HG02885 (cell line): ENCODE results near the gene SELENOS.

Experiments
- ATAC-seq: cut with Tn5 transposase; IDR thresholded peaks from one replicate; pipeline ENCODE4 v1.9.1; 2021; ENCODE audit warnings: mild to moderate bottlenecking; ENCODE audit not compliant: unreplicated experiment, poor library complexity

Gene SELENOS

DNA sequence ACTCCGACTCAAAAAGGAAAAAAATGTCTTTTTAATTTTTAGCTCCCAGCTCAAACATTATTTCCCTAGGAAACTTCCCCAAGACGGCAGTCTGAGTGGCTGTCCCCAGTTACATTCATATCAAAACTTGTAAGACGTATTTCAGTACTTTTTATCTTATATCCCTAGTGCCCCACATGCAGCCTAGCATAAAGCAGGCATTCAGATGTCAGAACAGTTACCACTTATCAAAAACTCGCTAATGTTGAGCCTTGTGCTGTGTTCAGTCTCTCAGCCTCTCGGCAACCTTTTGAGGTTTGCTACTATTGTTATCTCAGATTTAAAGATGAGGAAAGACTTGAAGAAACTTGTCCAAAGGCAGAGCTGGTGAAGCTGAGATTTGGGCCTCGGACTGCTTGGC is 6.6 kb upstream of the SELENOS start:
- ATAC-seq, result no peak

DNA sequence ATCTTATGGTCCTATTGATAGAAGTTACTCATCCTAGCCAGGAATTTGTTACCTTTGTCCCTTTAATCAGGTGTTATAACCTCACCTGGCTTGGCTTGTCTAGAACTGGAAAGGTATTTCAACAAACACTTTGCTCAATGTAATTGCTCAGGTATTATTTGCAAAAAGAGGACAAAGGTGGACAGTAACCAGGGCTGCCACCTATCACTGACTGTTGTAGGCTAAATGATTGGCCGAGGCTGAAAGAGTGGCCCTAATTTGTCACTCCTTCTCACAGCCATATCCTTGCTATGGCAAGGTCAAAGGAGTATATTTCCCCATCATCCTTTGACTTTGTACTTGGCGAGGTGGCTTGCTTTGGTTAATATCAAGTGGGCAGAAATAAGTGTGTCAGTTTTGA is 2.7 kb upstream of the SELENOS start:
- no peak for ATAC-seq

DNA sequence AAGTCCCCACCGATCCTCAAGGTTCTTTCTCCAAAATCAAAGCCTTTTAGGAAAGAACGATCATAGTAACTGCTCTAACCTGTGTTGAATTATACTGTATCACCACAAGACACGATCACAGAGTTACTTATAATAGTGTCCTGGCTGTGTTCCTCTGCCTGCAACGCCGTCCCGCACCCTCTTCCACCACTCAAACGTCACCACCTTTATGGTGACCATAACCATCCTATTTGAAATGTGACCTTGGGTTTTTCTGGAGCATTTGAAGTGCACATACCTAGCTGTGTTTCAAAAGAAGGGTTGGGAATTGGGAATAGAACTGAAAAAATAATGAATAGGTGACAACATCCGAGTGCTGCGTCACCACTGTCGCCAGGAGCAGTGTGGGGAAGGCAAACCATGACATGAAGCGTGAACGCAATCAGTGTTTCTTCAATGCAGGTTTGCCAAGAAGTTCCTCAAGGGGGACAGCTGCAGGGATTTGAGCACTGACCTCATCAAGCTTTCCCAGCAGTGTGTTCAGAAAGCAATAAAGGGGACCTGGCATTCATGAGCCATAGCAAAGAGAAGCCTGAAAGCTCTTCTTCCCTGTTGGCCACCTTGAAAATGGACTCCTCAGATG is 769 bp upstream of the SELENOS start:
- ATAC-seq, result no peak

DNA sequence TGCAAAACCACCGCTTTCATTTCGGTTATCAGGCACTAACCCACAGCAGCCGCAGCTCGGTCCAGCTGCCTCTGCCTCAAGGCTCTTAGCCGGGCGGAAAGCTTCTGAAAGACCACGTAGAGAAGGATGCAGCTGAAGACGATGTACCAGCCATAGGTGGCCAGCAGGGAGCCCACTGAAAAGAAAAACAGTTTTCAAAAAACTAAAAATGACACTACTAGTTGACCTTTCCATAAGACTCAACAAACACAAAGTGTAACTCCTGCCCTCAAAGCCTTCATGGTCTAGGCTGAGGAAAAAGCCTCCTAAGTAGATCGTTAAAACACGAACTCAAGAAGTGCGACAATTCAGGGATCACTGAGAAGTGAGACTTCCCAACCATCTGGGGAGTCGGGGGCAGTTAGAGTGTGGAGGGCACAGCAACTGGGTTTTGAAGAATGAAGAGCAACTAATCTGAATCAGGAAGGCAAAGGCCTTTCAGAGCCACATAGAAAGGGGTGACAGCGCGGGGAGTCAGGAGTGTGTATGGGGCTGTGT is 716 bp downstream of the SELENOS start:
- ATAC-seq, result peak; percentile 53

DNA sequence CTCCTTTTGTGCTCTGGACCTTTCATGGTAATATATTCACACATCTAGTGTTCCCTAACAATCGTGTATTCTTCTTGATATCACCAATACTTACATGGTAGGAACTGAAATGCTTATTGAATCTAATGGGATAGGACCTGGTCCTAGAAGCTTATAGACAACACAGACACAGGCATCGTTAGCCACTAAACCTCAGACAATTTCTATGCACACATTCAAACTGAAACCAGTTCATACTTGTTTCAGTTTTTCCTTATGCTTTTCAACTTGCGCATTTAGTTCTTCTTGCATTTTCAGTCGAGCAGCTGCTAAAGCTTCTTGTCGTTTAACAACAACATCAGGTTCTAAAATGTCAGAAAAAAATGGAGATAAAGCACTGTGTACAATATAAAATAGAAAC is 2.3 kb downstream of the SELENOS start:
- ATAC-seq, result peak; percentile 47

DNA sequence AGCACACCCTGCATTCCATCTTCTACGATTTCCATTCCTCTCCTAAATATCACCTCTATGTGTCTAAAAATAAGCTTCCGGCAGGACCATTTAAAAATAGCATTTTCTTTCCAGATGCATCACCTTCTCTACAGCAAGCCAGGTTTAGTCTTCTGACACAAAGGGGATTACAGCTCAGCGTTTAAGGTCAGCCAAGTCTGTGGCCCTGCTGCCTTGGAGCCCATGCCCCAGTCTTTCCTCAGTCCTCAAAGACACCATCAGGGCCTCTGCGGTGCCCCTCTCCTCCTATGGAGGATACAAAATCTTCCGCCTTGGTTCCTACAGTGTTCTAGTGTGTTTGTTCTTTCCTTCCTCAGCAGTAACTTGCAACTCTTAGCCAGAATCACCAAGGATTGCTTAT is 3.8 kb downstream of the SELENOS start:
- no peak for ATAC-seq

DNA sequence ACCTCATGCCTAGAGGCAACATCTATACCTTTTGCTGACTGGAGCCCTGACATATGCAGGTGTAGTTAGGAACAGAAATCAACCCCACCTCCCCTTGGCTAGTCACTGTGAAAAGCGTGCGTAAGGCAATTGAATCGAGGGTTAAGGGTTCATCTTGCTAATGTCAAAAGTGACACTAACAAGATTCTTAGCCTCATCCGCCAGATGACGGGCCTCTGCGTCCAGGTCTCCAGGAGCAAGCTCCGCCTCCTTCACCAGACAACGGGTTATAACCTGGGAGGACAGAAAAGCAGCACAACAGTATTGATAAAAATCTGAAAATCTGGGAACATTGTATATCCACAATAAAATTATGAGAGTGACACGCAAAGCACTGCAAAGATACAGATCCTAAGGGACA is 4.7 kb downstream of the SELENOS start:
- no peak for ATAC-seq

DNA sequence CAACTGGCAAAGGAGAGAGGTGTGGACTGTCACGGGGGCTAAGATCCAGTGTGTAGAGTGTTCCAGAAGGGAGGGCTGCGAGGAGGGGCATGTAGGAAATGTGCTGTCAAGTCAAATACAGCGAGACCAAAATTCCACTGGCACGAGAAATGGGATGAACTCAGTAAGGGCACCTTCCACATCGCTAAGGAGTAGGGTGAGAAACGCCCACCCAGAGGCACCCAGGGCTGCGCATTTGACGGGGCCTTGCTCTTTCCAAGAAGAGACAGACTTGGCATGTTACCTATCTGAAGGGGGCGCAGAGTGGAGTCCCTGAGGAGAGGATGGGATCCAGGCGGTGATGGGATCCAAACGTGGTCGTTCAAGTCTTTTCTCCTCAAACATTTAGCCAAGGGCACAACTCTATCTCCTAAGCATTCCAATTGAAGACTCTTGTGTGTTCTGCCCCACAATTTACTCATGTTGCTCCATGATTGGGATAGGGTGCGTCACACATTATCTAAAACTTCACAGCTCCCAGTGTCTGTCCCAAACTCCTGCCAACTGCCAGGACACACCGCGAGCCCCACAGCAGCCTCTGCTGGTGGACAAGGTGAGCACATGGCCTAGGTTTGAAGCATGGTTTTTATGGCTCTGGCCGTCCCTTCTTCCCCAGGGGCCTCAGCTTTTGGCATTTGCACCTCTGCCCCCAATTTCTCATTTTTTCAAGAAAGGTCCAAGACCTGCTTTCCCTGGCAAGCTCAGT is 7.6 kb downstream of the SELENOS start:
- no peak for ATAC-seq

DNA sequence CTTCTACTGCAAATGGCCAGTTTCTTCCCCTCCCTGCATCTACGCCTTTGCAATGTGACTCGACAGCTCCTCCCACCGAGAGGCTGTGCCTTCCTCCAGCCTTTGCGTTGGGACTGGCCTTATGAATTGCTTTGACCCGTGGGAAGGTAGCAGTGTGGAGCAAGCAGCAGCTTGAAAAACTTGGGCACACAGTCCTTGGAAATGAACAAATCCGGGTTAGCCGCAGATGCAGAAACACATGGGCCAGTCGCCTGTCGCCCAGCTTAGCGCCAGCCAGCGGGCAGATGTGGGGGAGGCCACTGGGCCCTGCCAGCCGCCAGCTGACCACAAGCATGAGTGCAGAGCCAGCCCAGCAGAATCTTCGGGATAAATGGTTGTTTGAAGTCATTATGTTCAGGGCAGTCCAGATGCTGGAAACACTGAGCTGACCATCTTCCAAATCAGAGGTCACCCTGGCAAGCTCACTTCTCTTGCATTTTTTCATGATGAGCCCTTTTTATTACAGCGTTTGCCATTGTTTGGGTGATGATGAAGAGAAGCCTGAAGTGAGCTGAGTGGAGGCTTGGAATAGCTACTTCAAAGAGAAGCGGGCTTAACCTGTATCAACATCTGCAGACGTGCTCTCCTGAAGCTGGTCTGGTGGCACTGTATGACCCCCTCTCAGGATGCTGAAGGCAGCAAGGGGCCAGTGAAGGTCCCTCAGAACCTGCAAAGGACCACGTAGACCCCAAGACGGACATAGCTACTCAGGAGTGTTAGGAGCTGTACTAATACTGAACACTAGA is 9.8 kb downstream of the SELENOS start:
- no peak for ATAC-seq

DNA sequence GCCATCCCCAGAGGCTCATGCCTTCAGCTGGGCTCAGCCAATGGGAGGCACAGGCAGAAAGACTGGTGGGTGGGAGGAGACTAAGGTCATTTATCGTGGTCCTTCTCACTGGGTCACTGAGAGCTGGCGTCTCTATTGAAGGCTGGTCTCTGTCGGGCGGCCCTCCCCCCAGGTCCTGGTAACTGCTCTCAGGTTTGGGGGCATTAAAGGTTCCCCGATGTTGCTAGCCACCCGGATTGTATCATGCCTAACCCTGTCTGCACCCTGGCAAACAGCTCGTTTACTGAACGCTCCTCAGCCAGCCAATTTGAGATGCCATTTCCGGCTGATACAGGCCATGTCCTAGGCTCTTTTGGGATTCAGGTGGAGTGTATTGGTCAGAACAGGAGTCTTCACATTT is 10.5 kb downstream of the SELENOS start:
- ATAC-seq, result no peak

DNA sequence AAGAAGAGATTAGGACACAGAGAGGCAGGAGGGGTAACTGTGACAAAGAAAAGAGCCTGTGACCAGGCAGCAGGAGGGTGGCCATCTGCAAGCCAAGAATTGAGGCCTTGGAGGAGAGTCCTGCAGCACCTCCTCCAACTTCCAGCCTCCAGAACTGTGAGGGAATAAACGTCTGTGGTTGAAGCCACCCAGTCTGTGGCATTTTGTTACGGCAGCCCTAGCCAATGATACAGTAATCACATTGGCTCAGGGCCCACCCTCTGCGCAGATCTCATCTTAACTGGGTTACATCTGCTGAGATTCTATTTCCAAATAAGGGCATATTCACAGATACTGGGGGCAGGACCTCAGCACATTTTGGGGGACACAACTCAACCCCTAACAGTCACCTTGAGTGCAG is 11.3 kb downstream of the SELENOS start:
- ATAC-seq, result no peak

DNA sequence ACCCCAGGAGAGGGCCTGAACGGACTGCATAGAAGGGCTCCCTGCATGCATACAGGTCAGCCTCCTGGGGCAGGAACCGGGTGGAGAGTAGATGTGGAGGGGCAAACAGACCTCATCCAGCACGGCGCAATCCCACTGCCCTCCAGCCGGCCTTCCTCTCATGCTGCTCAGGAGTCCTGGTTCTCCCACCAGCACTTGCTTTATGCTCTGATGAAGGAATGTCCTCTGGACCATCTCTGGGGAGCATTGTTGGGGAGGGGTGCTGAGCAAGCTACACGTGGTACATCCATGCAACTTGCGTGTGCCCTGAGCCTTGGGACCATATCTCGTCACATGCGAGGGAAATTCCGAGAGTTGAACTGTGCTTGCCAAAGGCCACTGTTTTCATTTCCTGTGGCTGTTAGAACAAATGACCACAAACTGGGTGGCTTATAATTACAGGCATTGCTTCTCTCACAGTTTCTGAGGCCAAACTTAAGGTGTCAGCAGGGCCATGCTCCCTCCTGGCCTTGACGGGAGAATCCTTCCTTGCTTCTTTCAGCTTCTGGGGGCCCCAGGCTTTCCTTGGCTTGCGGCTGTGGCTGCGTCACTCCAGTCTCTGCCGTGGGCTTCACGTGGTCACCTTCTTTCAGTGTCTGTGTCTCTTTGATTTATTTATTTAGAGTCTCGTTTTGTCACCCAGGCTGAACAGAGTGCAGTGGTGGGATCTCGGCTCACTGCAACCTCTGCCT is 12.2 kb downstream of the SELENOS start:
- ATAC-seq, result peak; percentile 80

DNA sequence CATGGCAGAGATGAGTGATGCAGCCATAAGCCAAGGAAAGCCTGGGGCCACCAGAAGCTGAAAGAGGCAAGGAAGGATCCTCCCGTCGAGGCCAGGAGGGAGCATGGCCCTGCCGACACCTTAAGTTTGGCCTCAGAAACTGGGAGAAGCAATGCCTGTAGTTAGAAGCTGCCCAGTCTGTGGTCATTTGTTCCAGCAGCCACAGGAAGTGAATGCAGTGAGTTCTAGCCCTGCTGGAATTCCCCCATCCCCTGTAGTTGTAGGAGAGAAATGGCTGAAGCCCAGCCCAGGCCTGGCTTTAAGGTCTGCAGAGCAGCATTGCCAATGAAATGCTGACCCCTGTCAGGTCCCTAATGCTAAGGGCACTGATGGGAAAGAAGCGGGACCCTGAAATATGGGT is 13.3 kb downstream of the SELENOS start:
- no peak for ATAC-seq

DNA sequence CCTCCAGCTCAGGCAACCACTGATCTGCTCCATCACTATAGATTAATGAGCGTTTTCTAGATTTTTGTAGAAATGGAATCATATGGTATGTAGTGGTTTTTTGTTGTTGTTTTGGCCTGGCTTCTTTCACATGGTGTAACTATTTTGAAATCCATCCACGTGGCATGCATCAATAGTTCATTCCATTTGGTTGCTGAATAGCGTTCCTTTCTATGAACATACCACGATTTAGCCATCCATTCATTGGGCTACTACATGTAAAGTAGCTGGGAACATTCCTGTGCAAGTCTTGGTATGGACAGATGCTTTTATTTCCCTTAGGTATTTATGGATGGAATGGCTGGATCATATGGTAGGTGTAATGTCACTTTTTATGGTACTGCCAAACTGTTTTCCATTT is 14.7 kb downstream of the SELENOS start:
- ATAC-seq, result no peak

DNA sequence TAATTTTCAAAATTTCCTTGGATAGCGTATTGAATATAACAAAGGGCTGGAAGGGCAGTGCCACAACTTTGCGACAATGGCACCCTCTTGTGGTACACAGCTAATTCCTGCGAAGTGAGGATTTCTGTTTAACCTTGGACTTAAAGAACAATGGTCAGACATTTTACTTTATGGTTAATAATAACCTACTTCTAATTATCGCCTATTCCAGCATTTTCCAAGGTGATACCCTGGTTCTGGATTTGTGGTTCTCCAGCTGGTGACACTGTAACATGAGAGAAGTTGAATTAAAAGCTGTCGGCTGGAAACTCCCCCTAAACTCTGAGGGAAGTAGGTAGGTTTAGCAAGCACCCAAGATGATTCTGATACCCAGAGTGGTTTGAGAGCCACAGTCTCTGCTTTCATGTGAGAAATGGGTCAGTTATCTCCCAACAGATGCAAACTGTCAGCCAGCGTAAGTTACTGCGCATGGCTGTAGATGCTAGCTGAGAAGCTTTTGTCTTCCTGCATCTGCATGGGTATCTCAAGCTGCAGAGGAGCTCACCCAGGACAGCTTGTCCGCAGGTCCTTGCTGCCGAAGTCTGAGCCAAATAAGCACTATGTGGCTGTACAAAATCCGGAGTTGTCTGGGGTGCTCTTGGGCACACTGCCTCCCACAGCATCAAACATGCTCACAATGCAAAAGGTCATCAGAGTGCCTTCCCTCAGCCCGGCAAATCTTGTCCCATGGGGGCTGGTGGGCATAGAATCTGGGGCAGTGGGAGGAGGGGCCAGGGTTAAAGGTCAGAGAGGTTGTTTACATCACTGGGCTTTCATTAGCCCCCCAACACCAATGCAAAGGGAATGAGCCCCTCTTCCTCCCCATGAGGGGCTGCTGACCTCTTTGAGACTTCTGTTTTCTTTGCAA is 18.8 kb downstream of the SELENOS start:
- no peak for ATAC-seq

DNA sequence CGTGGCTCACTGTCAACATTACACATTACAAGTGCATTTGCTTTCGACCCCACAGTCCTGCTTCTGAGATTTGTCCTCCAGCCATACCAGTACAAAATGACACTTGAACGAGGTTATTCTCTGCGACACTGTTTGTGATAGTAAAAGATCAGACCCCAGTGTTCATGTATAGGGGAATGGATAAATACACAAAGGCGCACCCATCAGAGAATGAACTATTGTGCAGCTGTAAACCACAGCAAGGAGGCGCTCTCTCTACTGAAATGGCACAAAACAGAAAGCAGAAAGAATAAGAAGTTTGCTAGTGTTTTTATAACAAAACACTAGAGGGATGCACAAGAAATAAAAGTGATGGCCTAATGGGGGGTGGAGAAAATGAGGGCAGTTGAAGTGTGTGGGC is 20.5 kb downstream of the SELENOS start:
- ATAC-seq, result no peak

DNA sequence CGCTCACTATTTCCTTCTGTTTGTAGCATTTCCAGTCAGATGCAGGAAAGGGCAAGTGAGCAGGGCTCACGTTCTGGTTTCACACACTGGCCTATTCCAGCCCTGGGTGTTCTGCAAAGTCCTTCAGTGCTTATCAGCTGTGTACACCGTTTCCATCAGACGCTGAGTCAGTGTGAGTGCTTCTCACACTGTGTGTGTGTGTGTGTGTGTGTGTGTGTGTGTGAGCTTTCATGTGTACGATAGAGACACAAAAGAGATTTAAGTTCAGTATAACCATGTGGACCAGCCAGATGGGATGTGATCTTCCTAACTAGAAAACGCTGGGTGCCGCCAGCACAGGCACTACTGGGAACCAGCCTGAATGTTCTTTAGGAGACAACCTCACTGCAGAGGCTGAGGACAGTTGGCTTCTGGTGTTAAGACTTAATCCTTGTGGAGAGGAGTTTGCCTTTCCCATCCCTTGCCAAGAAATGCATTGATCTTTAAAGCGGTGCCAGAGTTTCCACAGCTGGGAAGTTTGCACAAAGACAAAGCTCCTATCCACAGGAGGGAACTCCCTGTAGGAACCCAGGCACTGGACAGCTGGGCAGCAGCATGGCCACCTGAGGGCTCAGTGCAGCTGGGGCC is 21.6 kb downstream of the SELENOS start:
- ATAC-seq, result no peak

DNA sequence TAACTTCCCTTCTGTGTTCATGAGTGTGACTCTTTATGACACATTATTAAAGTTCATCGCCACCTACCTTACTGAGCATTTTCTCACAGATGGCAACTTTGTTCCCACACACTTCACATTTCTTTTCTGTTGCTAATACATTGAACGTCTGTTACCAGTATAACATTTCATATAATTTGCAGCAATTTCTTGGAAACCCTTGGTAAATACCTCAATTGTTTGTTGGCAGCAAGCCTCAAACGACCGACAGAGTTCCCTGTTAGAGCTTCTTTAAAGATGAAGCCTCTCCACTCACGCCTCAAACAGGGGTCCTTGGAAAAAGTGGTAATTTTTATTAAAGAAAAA is 22.3 kb downstream of the SELENOS start:
- no peak for ATAC-seq
